Ascending aorta (tissue), 2 donors: ENCODE results near the gene PCMTD2. TPM values are rescaled to one million over a fixed set of nuclear protein-coding genes. Genes with fewer than 3 reads are reported as not detected.

Experiments used
- DNase-seq, 2 donors: peaks; one replicate each; pipeline ENCODE4 v3.0.0-alpha.2; 2019; ENCODE audit warnings: low spot score in 2 of 2
- H3K27ac ChIP-seq, 2 donors: fragments of 200-600 bp; sonication (generic); one replicate each; pipeline ENCODE4 v1.5.1; 2016 to 2017; ENCODE audit warnings: mild to moderate bottlenecking in 1 of 2
- H3K27me3 ChIP-seq: fragments of 200-600 bp; sonication (generic); one replicate; pipeline ENCODE4 v1.5.1; 2017
- H3K36me3 ChIP-seq, 2 donors: fragments of 200-600 bp; sonication (generic); one replicate each; pipeline ENCODE4 v1.5.1; 2016
- H3K4me1 ChIP-seq, 2 donors: fragments of 200-600 bp; sonication (generic); one replicate each; pipeline ENCODE4 v1.5.1; 2016 to 2017; ENCODE audit warnings: mild to moderate bottlenecking in 1 of 2
- H3K4me3 ChIP-seq, 2 donors: fragments of 200-600 bp; sonication (generic); one replicate each; pipeline ENCODE4 v1.5.1; 2016 to 2017; ENCODE audit warnings: mild to moderate bottlenecking in 1 of 2
- H3K9me3 ChIP-seq, 2 donors: fragments of 200-600 bp; sonication (generic); one replicate each; pipeline ENCODE4 v1.5.1; 2016
- intact Hi-C: fragments of 100-400 bp; cut with DNase I; formaldehyde crosslinking; loops from one replicate; pipeline ENCODE4 v1.15.1; 2023
- total RNA-seq: library from RNA; depleted of rRNA; stranded (reverse); fragments of >200 nt; gene quantifications from one replicate; pipeline ENCODE4 v1.1.0, GENCODE V29; 2016
- TF ChIP-seq, protein P1 (sequence below), 3 experiments: fragments of 200-600 bp in 2 of 3; fragments of 450-650 bp in 1 of 3; sonication (generic) in 2 of 3; IDR thresholded peaks; one replicate each; pipeline ENCODE4 v1.5.1; 2016 to 2019; ENCODE audit warnings: antibody characterized with exemption in 3 of 3, mild to moderate bottlenecking in 1 of 3, moderate library complexity in 1 of 3

Gene PCMTD2
- total RNA-seq, 1 donor from 2014 or later, result 30.3 TPM

DNA sequence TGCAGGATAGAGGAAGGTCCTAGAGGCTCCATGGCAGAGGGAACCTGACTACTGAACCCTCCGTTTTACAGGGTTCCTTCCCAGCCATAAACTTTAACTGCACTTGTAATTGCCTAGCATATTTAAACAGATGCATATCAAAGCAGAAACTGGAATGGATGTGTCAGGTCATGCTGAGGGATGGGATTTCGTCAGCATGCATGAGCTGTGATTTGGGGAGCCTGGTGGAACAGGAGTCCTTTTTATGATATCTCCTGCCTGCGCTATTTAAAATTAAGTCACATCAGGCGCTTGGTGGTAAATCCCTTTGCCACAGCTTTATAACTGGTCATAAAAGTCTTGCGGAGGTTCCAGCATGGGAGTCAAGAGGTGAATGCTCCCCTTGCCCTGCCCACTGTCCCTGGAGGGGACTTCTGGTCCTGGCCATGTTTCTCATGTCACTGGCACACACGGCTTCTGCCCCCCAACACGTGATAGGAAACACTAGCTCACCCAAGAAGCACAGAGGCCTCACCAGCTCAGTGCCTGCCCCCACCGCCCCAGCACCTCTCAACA, 26.0 kb upstream of the PCMTD2 start:
- no peaks in the 10 kb centered on the region for H3K27me3 ChIP-seq
- no peak overlapping the region for H3K27ac ChIP-seq
- intact Hi-C loops, result no loop called here
- TF ChIP-seq, protein P1, sequence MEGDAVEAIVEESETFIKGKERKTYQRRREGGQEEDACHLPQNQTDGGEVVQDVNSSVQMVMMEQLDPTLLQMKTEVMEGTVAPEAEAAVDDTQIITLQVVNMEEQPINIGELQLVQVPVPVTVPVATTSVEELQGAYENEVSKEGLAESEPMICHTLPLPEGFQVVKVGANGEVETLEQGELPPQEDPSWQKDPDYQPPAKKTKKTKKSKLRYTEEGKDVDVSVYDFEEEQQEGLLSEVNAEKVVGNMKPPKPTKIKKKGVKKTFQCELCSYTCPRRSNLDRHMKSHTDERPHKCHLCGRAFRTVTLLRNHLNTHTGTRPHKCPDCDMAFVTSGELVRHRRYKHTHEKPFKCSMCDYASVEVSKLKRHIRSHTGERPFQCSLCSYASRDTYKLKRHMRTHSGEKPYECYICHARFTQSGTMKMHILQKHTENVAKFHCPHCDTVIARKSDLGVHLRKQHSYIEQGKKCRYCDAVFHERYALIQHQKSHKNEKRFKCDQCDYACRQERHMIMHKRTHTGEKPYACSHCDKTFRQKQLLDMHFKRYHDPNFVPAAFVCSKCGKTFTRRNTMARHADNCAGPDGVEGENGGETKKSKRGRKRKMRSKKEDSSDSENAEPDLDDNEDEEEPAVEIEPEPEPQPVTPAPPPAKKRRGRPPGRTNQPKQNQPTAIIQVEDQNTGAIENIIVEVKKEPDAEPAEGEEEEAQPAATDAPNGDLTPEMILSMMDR (IDR thresholded peaks at IDR 0.05), result no peak
- H3K4me3 ChIP-seq, result no peak overlapping the region
- H3K4me1 ChIP-seq, result no peaks in the 10 kb centered on the region
- DNase-seq, result no peak
- H3K36me3 ChIP-seq, result no peaks in the 10 kb centered on the region
- no peaks in the 10 kb centered on the region for H3K9me3 ChIP-seq

DNA sequence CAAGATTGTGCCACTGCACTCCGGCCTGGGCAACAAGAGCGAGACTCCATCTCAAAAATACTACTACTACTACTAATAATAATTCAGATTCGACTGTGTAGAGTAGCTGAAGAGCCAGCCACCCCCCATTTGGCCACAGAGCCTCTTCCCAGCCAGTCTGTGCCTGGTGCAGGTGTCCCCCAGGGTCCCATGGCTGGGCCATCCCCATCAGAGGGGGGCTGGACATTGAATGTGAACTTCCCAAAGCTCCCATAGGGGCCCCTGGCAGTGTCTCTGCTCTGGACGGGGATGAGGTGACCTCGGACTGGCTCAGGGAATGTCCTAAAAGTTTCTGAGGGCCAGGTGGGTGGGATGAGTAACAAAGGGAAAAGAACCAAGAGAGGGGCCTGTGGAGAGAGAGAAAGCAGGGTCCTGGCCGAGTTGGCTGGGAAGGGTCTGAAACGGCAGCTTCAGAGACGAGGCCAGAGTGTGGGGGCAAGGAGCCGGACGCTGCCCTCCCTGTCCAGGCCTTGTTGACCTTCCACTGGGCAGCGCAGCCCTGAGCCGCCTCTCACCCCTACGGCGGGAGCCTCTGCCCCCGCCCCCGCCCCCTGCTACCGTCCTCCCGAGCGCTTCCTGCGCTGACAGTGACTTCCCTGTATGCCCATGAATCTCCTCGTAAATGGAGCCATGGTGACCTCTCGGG, 24.9 kb upstream of the PCMTD2 start:
- Histone ChIP-seq H3K27me3 (no peaks in the 10 kb centered on the region), H3K9me3 (no peaks in the 10 kb centered on the region), H3K27ac (no peak overlapping the region), H3K36me3 (no peaks in the 10 kb centered on the region), H3K4me3 (no peak overlapping the region), H3K4me1 (no peaks in the 10 kb centered on the region)
- TF ChIP-seq, protein P1 (IDR thresholded peaks at IDR 0.05), result no peak
- no peak for DNase-seq
- intact Hi-C loops, result no loop called here

DNA sequence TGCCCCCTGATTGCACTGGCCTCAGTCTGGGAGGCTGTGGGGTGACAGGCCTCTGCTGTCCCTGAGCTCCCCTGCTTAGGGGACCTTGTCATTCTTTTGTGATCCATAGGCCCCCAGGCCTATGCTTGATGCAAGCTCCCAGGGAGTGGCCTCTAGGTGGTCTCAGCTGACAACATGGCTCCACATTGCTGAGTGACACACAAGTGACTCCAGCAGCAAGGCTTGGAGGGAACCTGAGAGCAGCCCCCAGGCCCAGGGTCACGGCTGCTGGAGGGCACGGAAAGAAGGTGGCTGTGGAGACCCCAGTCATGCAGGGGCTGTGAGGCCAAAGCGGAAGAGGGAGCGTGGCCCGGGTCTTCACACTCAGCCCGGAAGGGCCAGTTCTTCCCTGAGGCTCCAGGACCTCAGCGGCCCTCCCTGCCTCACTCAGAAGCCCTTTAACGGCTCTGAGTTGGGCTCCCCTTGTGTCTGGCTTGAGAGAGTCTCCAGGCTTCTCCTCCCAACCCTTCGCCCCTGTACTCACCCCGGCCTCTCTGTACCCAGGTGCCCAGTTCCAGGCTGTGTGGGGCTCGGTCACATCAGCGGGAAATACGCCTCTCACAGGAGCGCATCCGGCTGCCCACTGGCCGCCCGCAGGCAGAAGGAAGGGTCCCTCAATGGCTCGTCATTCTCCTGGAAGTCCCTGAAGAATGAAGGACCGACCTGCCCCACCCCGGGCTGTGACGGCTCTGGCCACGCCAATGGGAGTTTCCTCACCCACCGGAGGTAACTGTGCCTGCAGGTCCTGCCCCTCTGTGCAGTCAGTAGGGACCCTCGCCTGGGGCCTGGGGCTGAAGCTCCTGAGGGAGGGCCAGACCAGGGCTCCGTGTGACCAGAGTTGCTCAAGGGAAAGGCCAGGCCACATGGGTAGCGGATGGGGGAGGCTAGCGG, 23.7 kb upstream of the PCMTD2 start:
- intact Hi-C loops, result no loop called here
- no peak for DNase-seq

DNA sequence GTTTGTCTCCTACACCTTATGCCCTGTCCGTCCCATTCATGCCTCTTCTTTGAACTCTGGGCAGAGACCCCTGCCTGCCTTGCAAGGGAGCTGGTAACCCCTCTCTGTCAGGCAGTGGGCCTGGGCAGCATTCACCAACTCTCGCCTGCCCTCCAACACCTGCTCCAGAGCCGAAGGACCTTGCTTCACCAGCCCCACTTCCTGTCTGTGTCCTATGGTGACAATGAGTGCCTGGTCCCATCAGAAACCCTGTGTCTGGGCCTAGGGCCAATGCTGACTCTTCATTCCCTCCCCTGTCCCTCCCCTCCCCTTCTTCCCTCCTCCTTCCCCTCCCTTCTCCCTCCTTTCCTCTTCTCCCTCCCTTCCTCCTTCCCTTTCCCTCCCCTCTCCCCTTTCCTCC, 22.8 kb upstream of the PCMTD2 start:
- intact Hi-C loops, result no loop called here
- TF ChIP-seq, protein P1 (IDR thresholded peaks at IDR 0.05), result no peak
- no peak overlapping the region for H3K4me3 ChIP-seq
- H3K4me1 ChIP-seq, result no peaks in the 10 kb centered on the region
- H3K27me3 ChIP-seq, result no peaks in the 10 kb centered on the region
- H3K27ac ChIP-seq, result no peak overlapping the region
- no peaks in the 10 kb centered on the region for H3K9me3 ChIP-seq
- H3K36me3 ChIP-seq, result no peaks in the 10 kb centered on the region
- DNase-seq, result no peak

More for the DNA sequence above, 23.7 kb upstream of the PCMTD2 start:
- Histone ChIP-seq H3K4me3 (no peak overlapping the region), H3K27me3 (no peaks in the 10 kb centered on the region), H3K36me3 (no peaks in the 10 kb centered on the region), H3K27ac (no peak overlapping the region), H3K4me1 (no peaks in the 10 kb centered on the region), H3K9me3 (no peaks in the 10 kb centered on the region)
- TF ChIP-seq, protein P1 (IDR thresholded peaks at IDR 0.05), result no peak

DNA sequence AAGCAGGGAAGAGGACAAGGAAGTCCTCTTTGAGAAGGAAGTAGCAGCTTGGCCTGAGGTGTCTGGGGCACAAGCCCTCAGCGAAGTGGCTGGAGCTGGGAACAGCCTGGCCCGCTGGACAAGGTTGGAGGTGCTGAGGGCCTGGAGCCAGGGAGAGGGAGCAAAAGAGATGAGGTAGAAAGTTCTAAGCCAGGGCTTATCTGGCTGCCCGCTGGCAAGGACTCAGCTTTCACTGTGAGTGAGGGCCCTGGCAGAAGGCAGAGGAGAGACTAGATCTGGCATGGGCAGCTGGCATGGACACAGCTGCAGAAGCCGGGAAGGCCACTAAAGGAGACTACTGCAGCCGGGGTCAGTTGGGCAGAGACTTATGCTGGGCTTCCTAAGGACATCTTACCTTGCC, 21.8 kb upstream of the PCMTD2 start:
- Histone ChIP-seq H3K9me3 (no peaks in the 10 kb centered on the region), H3K27ac (no peak overlapping the region), H3K4me1 (no peaks in the 10 kb centered on the region), H3K27me3 (no peaks in the 10 kb centered on the region), H3K36me3 (no peaks in the 10 kb centered on the region), H3K4me3 (no peak overlapping the region)
- intact Hi-C loops, result no loop called here
- no peak for DNase-seq
- TF ChIP-seq, protein P1 (IDR thresholded peaks at IDR 0.05), result no peak
